ENCODE data around the gene TTC21A. TPM values are rescaled to one million over a fixed set of nuclear protein-coding genes. Genes with fewer than 3 reads are reported as not detected.

TTC21A gene
- total and polyA plus RNA-seq, 8 donors = 3.1 to 31.3 (median 6.1) TPM

GRCh38 chr3:39173318-39174125 lies 66.0 kb downstream of the TTC21A start:
- Histone ChIP-seq H3K36me3 (no peaks in the 10 kb centered on the region), H3K9me3 (no peaks in the 10 kb centered on the region), H3K4me3 (no peak overlapping the region), H3K27ac (no peak overlapping the region), H3K4me1 (peaks cover 0 to 12% (median 9%) of the 10 kb centered on the region in 3 donors), H3K27me3 (no peaks in the 10 kb centered on the region)
- TF ChIP-seq, protein P1, sequence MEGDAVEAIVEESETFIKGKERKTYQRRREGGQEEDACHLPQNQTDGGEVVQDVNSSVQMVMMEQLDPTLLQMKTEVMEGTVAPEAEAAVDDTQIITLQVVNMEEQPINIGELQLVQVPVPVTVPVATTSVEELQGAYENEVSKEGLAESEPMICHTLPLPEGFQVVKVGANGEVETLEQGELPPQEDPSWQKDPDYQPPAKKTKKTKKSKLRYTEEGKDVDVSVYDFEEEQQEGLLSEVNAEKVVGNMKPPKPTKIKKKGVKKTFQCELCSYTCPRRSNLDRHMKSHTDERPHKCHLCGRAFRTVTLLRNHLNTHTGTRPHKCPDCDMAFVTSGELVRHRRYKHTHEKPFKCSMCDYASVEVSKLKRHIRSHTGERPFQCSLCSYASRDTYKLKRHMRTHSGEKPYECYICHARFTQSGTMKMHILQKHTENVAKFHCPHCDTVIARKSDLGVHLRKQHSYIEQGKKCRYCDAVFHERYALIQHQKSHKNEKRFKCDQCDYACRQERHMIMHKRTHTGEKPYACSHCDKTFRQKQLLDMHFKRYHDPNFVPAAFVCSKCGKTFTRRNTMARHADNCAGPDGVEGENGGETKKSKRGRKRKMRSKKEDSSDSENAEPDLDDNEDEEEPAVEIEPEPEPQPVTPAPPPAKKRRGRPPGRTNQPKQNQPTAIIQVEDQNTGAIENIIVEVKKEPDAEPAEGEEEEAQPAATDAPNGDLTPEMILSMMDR (IDR thresholded peaks at IDR 0.05) = no peak
- DNase-seq = no peak
- FAIRE-seq = no peak
- WGBS, 2 donors = 58 to 66% methylated on average over 2 of the region's 2 CpGs
- ATAC-seq = no peak
- intact Hi-C loops (cut with DNase I) = no loop called here

DNA sequence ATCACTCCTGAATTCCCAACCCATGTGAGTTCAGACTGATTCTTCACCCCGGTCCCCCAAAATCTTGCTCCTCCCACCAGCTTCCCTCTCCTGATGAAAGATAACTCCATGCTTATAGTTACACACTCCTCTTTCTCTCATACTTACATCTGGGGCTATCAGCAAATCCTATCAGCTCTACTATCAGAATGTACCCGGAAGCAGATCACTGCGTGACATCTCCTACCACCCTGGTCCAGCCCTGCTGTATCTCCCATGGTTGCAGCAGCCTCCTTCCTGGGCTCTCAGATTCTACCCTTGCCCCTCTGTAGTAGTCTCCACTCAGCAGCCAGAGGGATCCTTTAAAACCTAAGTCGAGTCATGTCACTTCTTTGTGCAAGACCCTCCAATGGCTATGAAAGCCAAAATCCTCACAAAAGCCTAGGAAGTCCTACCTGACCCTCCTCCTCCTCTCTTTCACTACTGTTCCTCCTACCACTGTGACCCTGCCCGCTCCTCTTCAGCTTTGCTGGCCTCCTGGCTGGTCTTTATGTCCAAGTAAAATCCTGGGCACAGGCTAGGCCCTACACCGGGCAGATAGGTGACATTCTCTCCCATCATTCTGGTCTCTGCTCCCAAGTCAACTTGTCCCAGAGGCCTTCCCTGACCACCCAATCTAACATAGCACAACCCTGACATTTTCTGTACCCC lies 68.7 kb downstream of the TTC21A start:
- peak in 2 of 6 donors; percentile 10 to 18 for DNase-seq
- H3K4me1 ChIP-seq = peaks cover 8 to 31% (median 14%) of the 10 kb centered on the region in 3 donors
- intact Hi-C loops (cut with DNase I) = no loop called here
- FAIRE-seq = no peak
- H3K36me3 ChIP-seq = no peaks in the 10 kb centered on the region
- TF ChIP-seq, protein P1 (IDR thresholded peaks at IDR 0.05) = no peak
- H3K4me3 ChIP-seq = no peak overlapping the region
- H3K27me3 ChIP-seq = no peaks in the 10 kb centered on the region
- no peak for ATAC-seq
- peak overlapping the region; percentile 84 to 96 (median 88) for H3K27ac ChIP-seq
- no peaks in the 10 kb centered on the region for H3K9me3 ChIP-seq
- WGBS, 2 donors = 84 to 86% methylated on average over 6 of the region's 6 CpGs

DNA sequence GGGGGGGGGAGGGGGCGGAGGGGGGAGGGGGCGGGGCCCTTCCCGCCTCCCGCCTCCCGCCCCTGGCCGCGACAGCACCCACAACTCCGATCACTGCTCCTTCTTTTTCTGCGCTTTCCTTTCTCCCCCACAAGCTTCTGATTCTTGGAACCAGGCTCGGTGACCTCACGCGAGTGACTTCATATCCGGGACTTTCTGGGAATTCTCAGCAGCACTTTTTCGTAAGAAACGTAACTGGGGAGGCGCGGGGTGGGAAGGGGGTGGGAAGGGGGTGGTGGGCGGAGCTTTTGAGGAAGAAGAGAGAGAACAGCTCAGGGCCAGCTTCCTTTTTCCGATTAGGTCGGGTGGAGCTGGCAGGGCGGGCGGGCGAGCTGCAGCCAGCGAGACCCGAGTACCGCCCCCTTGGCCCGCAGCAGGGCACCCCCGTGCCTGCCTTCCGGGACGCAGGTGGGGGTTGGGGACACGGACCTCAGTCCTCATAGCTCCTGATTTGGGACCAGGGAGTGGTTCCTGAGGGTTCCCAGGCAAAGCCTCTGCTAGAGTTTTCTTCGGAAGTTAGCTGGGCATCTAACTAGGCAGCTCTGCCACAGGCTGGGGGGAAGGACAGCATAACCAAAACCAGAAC lies 70.3 kb downstream of the TTC21A start:
- Histone ChIP-seq H3K36me3 (no peaks in the 10 kb centered on the region), H3K27me3 (no peaks in the 10 kb centered on the region), H3K27ac (peak overlapping the region; percentile 84 to 96 (median 88)), H3K4me1 (peaks cover 8 to 38% (median 14%) of the 10 kb centered on the region in 3 donors), H3K9me3 (no peaks in the 10 kb centered on the region), H3K4me3 (peak overlapping the region in 2 of 4 donors; percentile 37 to 43)
- FAIRE-seq (no peak), DNase-seq (peak; percentile 88 to 91 (median 90)), ATAC-seq (peak; percentile 53 to 81 (median 68))
- TF ChIP-seq, protein P1 (IDR thresholded peaks at IDR 0.05) = no peak
- WGBS, 2 donors = 0 to 1% methylated on average over 25 to 31 of the region's 32 CpGs
- intact Hi-C loops (cut with DNase I) = no loop called here

- Histone ChIP-seq H3K27ac (peak overlapping the region in 3 of 4 donors; percentile 86 to 96 (median 90)), H3K9me3 (no peaks in the 10 kb centered on the region), H3K4me3 (peak overlapping the region in 1 of 4 donors; percentile 37), H3K36me3 (no peaks in the 10 kb centered on the region), H3K4me1 (peaks cover 8 to 38% (median 14%) of the 10 kb centered on the region in 3 donors), H3K27me3 (no peaks in the 10 kb centered on the region)
- intact Hi-C loops (cut with DNase I) = no loop called here
- FAIRE-seq (no peak), DNase-seq (peak in 1 of 6 donors; percentile 17), ATAC-seq (peak in 1 of 4 donors; percentile 1)
- TF ChIP-seq, protein P1 (IDR thresholded peaks at IDR 0.05) = no peak
- WGBS, 2 donors = 62 to 66% methylated on average over 4 of the region's 4 CpGs
These were observed 71.1 kb downstream of the TTC21A start for GRCh38 chr3:39178553-39178952.
